Tongue (tissue), 2 donors: ENCODE measurements around the gene NDUFA7. TPM values are rescaled to one million over a fixed set of nuclear protein-coding genes. Genes with fewer than 3 reads are reported as not detected.
"Not testable (repeated sequence)": the region's sequence is repeated elsewhere in the genome, so short reads cannot be mapped to it uniquely, and the experiment has no call there.

ENCODE experiments used
- DNase-seq: peaks from one replicate; pipeline ENCODE4 v3.0.0-alpha.2; 2015
- total RNA-seq: library from RNA; depleted of rRNA; stranded (reverse); fragments of >200 nt; gene quantifications from one replicate; pipeline ENCODE4 v1.2.3, GENCODE V29; 2014

NDUFA7 gene
- total RNA-seq, 1 donor from 2014 or later, result 8.6 TPM

GRCh38 chr19:8319807-8320520 lies 1.2 kb downstream of the NDUFA7 start:
- no peak for DNase-seq

- DNase-seq, result not testable (repeated sequence)
These were observed 2.3 kb downstream of the NDUFA7 start for GRCh38 chr19:8318835-8319234.

- no peak for DNase-seq
These were observed 4.6 kb downstream of the NDUFA7 start for GRCh38 chr19:8316351-8317125.

- DNase-seq, result not testable (repeated sequence)
These were observed 6.1 kb downstream of the NDUFA7 start for GRCh38 chr19:8314981-8315640.

- DNase-seq, result peak; percentile 39
These were observed 9.5 kb downstream of the NDUFA7 start for GRCh38 chr19:8311461-8312260.

GRCh38 chr19:8310342-8311055 lies 10.7 kb downstream of the NDUFA7 start:
- DNase-seq, result no peak

GRCh38 chr19:8308891-8309291 lies 12.3 kb downstream of the NDUFA7 start:
- no peak for DNase-seq

- peak; percentile 96 for DNase-seq
These were observed 13.0 kb downstream of the NDUFA7 start, which contains the start of gene CD320 for GRCh38 chr19:8307965-8308866. Gene CD320 (minus strand): TSS chr19:8308358. CDS start chr19:8308290, 68 bp downstream.

GRCh38 chr19:8307400-8307964 lies 13.7 kb downstream of the NDUFA7 start:
- DNase-seq, result no peak

GRCh38 chr19:8306235-8307054 lies 14.7 kb downstream of the NDUFA7 start:
- no peak for DNase-seq

- no peak for DNase-seq
These were observed 15.4 kb downstream of the NDUFA7 start for GRCh38 chr19:8305798-8306197.

- DNase-seq, result no peak
These were observed 16.1 kb downstream of the NDUFA7 start for GRCh38 chr19:8304841-8305621.

- DNase-seq, result no peak
These were observed 18.4 kb downstream of the NDUFA7 start for GRCh38 chr19:8302734-8303133.

GRCh38 chr19:8302357-8302691 lies 18.9 kb downstream of the NDUFA7 start:
- peak; percentile 45 for DNase-seq

- DNase-seq, result not testable (repeated sequence)
These were observed 29.8 kb downstream of the NDUFA7 start for GRCh38 chr19:8291337-8291736.

- DNase-seq, result not testable (repeated sequence)
These were observed 44.7 kb downstream of the NDUFA7 start for GRCh38 chr19:8276508-8276907.

- DNase-seq, result no peak
These were observed 51.5 kb downstream of the NDUFA7 start for GRCh38 chr19:8269724-8270123.

- DNase-seq, result no peak
These were observed 55.3 kb downstream of the NDUFA7 start for GRCh38 chr19:8265872-8266271.
